K562 (cell line): ENCODE data around the gene TMC4. TPM values are rescaled to one million over a fixed set of nuclear protein-coding genes. Genes with fewer than 3 reads are reported as not detected.

Experiments used
- AFF1 ChIP-seq, 2 experiments: fragments of 450-650 bp; IDR thresholded peaks; 2 replicates each; pipeline ENCODE4 v1.6.1; 2018; ENCODE audit warnings: mild to moderate bottlenecking in 2 of 2, low read depth in 1 of 2; ENCODE audit not compliant: partially characterized antibody in 2 of 2
- ATF2 ChIP-seq: sonication (generic); formaldehyde crosslinking; IDR thresholded peaks from 2 replicates; pipeline ENCODE4 v1.8.1; 2022; ENCODE audit warnings: missing genetic modification reagents
- E2F8 ChIP-seq: fragments of 450-650 bp; IDR thresholded peaks from 2 replicates; pipeline ENCODE4 v1.7.1; 2018; ENCODE audit warnings: mild to moderate bottlenecking, low read depth; ENCODE audit not compliant: partially characterized antibody
- ESRRA ChIP-seq: fragments of 450-650 bp; IDR thresholded peaks from 2 replicates; pipeline ENCODE4 v1.6.1; 2014; ENCODE audit warnings: low read depth, mild to moderate bottlenecking, moderate library complexity, borderline replicate concordance
- GABPB1 ChIP-seq: sonication (generic); formaldehyde crosslinking; IDR thresholded peaks from 2 replicates; pipeline ENCODE4 v1.8.0; 2022; ENCODE audit warnings: mild to moderate bottlenecking, missing genetic modification reagents
- KHSRP ChIP-seq: fragments of 450-650 bp; IDR thresholded peaks from 2 replicates; pipeline ENCODE4 v1.6.1; 2017
- MLLT1 ChIP-seq, 2 experiments: fragments of 450-650 bp; IDR thresholded peaks; 2 replicates each; pipeline ENCODE4 v1.6.1; 2016
- NCOA6 ChIP-seq: fragments of 450-650 bp; IDR thresholded peaks from 2 replicates; pipeline ENCODE4 v1.6.1; 2017; ENCODE audit warnings: mild to moderate bottlenecking
- RB1 ChIP-seq: fragments of 450-650 bp; IDR thresholded peaks from 2 replicates; pipeline ENCODE4 v1.6.1; 2017; ENCODE audit warnings: low read depth, mild to moderate bottlenecking
- SIN3B ChIP-seq: fragments of 450-650 bp; IDR thresholded peaks from 2 replicates; pipeline ENCODE4 v1.6.1; 2017; ENCODE audit warnings: low read depth, mild to moderate bottlenecking, moderate library complexity
- SMARCA5 ChIP-seq: fragments of 450-650 bp; IDR thresholded peaks from 2 replicates; pipeline ENCODE4 v1.6.1; 2016
- ZNF134 ChIP-seq: fragments of 250-450 bp; sonication (Bioruptor Pico); conservative IDR thresholded peaks from 2 replicates; pipeline ENCODE4 v1.4.0; 2020
- ZNF384 ChIP-seq: IDR thresholded peaks from 2 replicates; pipeline ENCODE4 v1.6.1; 2012; ENCODE audit warnings: low read depth, low read length, improper control_type of control experiment
- ZNF398 ChIP-seq: fragments of 250-450 bp; sonication (Bioruptor Pico); IDR thresholded peaks from 2 replicates; pipeline ENCODE4 v1.8.0; 2021; ENCODE audit warnings: moderate library complexity, mild to moderate bottlenecking, inconsistent platforms
- ZNF431 ChIP-seq: sonication (generic); formaldehyde crosslinking; IDR thresholded peaks from 2 replicates; pipeline ENCODE4 v1.8.0; 2022; ENCODE audit warnings: mild to moderate bottlenecking, missing genetic modification reagents
- polyA plus RNA-seq, 8 experiments: library from polyadenylated mRNA; depleted of rRNA in 4 of 8; stranded (reverse) in 5 of 8; unstranded in 3 of 8; fragments of >200 nt; fragmentation: Nextera tagmentation in 2 of 8; fragmentation: Illumina TruSeq in 1 of 8; extraction: Ambion mirVana in 2 of 8; extraction: Trizol in 1 of 8; gene quantifications; 2 replicates each; pipeline versions ENCODE4 v1.2.1 to v1.2.3, GENCODE V29; 2011 to 2014; ENCODE audit warnings: inconsistent platforms in 1 of 8, missing spikeins in 1 of 8
- total RNA-seq, 7 experiments: library from RNA; depleted of rRNA in 6 of 7; stranded (reverse); fragments of >200 nt in 6 of 7; fragmentation: Illumina TruSeq in 2 of 7; extraction: Trizol in 2 of 7; gene quantifications; 2 replicates each; pipeline versions ENCODE4 v1.2.1 to v1.2.3, GENCODE V29; 2011 to 2021; ENCODE audit warnings: low replicate concordance in 1 of 7

The TMC4 gene
- total and polyA plus RNA-seq, 9 of the 15 experiments (the other 6 are each of a cell fraction or from before 2014, with no cell fraction given), result 0.12 to 0.79 (median 0.36) TPM; not detected in 2

- TF ChIP-seq ZNF398 (CRISPR knock-in tag) (no peak), SMARCA5 (no peak), ZNF384 (peak; percentile 79), E2F8 (peak; percentile 85), GABPB1 (peak; percentile 90), ESRRA (peak; percentile 79), ZNF134 (CRISPR knock-in tag) (peak; percentile 60; the same call in 1 of the 2 replicates), KHSRP (peak; percentile 91), ATF2 (CRISPR knock-in tag) (no peak), MLLT1 (IDR thresholded peaks at IDR 0.05) (peak; percentile 42 to 99; a peak in 3 of 4 replicates), SIN3B (peak; percentile 98), ZNF431 (0 out of 2 replicates have a peak, but pooled peaks have one; percentile 58), NCOA6 (peak; percentile 64; the same call in 1 of the 2 replicates), RB1 (peak; percentile 81; the same call in 1 of the 2 replicates), AFF1 (IDR thresholded peaks at IDR 0.05; ENCODE audit: low read depth in 1 of 2, partially characterized antibody in 2 of 2) (peak; percentile 86 to 99)
Measured at GRCh38 chr19:54115109-54116063, 57.6 kb downstream of the TMC4 start, which contains the start of the genes PRPF31 and TFPT (continued).
